GM21515 (cell line): ENCODE results near the gene FNDC3B.
A peak's percentile ranks its signal among the peaks of the same experiment; 100 is the strongest.
"Not testable (repeated sequence)": the region's sequence is repeated elsewhere in the genome, so short reads cannot be mapped to it uniquely, and the experiment has no call there.

Experiments
- ATAC-seq: cut with Tn5 transposase; IDR thresholded peaks from one replicate; pipeline ENCODE4 v1.9.1; 2021; ENCODE audit not compliant: unreplicated experiment

FNDC3B gene

GRCh38 chr3:172255321-172255720 is 215.9 kb downstream of the FNDC3B start:
- ATAC-seq, result not testable (repeated sequence)

- ATAC-seq, result no peak
These were observed 216.8 kb downstream of the FNDC3B start for GRCh38 chr3:172256101-172256734.

- ATAC-seq, result no peak
These were observed 218.4 kb downstream of the FNDC3B start for GRCh38 chr3:172257648-172258400.

GRCh38 chr3:172258624-172259023 is 219.2 kb downstream of the FNDC3B start:
- ATAC-seq, result no peak

- ATAC-seq, result no peak
These were observed 219.7 kb downstream of the FNDC3B start for GRCh38 chr3:172259111-172259541.

GRCh38 chr3:172259726-172260248 is 220.4 kb downstream of the FNDC3B start:
- no peak for ATAC-seq

- ATAC-seq, result no peak
These were observed 221.0 kb downstream of the FNDC3B start for GRCh38 chr3:172260381-172260780.

GRCh38 chr3:172261054-172261453 is 221.7 kb downstream of the FNDC3B start:
- no peak for ATAC-seq

- ATAC-seq, result no peak
These were observed 223.7 kb downstream of the FNDC3B start for GRCh38 chr3:172262991-172263608.

- no peak for ATAC-seq
These were observed 224.6 kb downstream of the FNDC3B start for GRCh38 chr3:172263781-172264486.

GRCh38 chr3:172266103-172266502 is 226.7 kb downstream of the FNDC3B start:
- no peak for ATAC-seq

GRCh38 chr3:172268425-172268824 is 229.0 kb downstream of the FNDC3B start:
- ATAC-seq, result no peak

- no peak for ATAC-seq
These were observed 229.5 kb downstream of the FNDC3B start for GRCh38 chr3:172268868-172269267.

- peak; percentile 94 for ATAC-seq
These were observed 231.3 kb downstream of the FNDC3B start for GRCh38 chr3:172270557-172271166.

- no peak for ATAC-seq
These were observed 232.1 kb downstream of the FNDC3B start for GRCh38 chr3:172271386-172271976.

- ATAC-seq, result no peak
These were observed 233.3 kb downstream of the FNDC3B start for GRCh38 chr3:172272698-172273097.

GRCh38 chr3:172273378-172273777 is 234.0 kb downstream of the FNDC3B start:
- no peak for ATAC-seq

- ATAC-seq, result no peak
These were observed 235.5 kb downstream of the FNDC3B start for GRCh38 chr3:172274906-172275305.

GRCh38 chr3:172275586-172275985 is 236.2 kb downstream of the FNDC3B start:
- no peak for ATAC-seq

GRCh38 chr3:172276103-172276502 is 236.7 kb downstream of the FNDC3B start:
- no peak for ATAC-seq
